HepG2 (cell line): ENCODE measurements around the gene ADAMTS4. TPM values are rescaled to one million over a fixed set of nuclear protein-coding genes. Genes with fewer than 3 reads are reported as not detected.

Experiments
- GATA4 ChIP-seq: sonication (generic); IDR thresholded peaks from 2 replicates; pipeline ENCODE4 v1.6.1; 2016; ENCODE audit warnings: antibody characterized with exemption, low read depth, borderline replicate concordance
- HOXA9 ChIP-seq: sonication (generic); formaldehyde crosslinking; IDR thresholded peaks from 2 replicates; pipeline ENCODE4 v1.8.1; 2022; ENCODE audit warnings: missing genetic modification reagents, mild to moderate bottlenecking, moderate library complexity, borderline replicate concordance
- KAT8 ChIP-seq: IDR thresholded peaks from 2 replicates; pipeline ENCODE4 v1.6.1; 2016; ENCODE audit warnings: missing genetic modification reagents, missing compliant biosample characterization
- KDM5B ChIP-seq: sonication (generic); formaldehyde crosslinking; IDR thresholded peaks from 2 replicates; pipeline ENCODE4 v1.4.0; 2020; ENCODE audit warnings: missing genetic modification reagents, mild to moderate bottlenecking, borderline replicate concordance
- KLF15 ChIP-seq: sonication (generic); formaldehyde crosslinking; IDR thresholded peaks from 2 replicates; pipeline ENCODE4 v1.8.1; 2023; ENCODE audit warnings: borderline replicate concordance, mild to moderate bottlenecking, inconsistent platforms, missing genetic modification reagents, mixed read lengths
- MIER3 ChIP-seq: IDR thresholded peaks from 2 replicates; pipeline ENCODE4 v1.6.1; 2016; ENCODE audit warnings: missing compliant biosample characterization, borderline replicate concordance
- RFX5 ChIP-seq: IDR thresholded peaks from 2 replicates; pipeline ENCODE4 v1.6.1; 2011; ENCODE audit warnings: low read depth, low read length, improper control_type of control experiment
- RNF2 ChIP-seq: fragments of 450-650 bp; conservative IDR thresholded peaks from 2 replicates; pipeline ENCODE4 v1.6.1; 2016; ENCODE audit warnings: low read depth
- SCMH1 ChIP-seq: sonication (generic); formaldehyde crosslinking; IDR thresholded peaks from 2 replicates; pipeline ENCODE4 v1.9.0; 2021; ENCODE audit warnings: missing genetic modification reagents, mild to moderate bottlenecking, borderline replicate concordance
- SNRNP70 ChIP-seq: fragments of 200-400 bp; formaldehyde crosslinking; IDR thresholded peaks from 2 replicates; pipeline ENCODE4 v1.6.1; 2017; ENCODE audit warnings: mild to moderate bottlenecking, low read depth, low read length, moderate library complexity
- ZBTB42 ChIP-seq: sonication (generic); formaldehyde crosslinking; IDR thresholded peaks from 2 replicates; pipeline ENCODE4 v1.5.0; 2020; ENCODE audit warnings: mild to moderate bottlenecking, missing genetic modification reagents
- ZEB1 ChIP-seq: IDR thresholded peaks from 2 replicates; pipeline ENCODE4 v1.6.1; 2012; ENCODE audit warnings: mild to moderate bottlenecking, low read depth, inconsistent platforms; ENCODE audit not compliant: insufficient replicate concordance
- ZKSCAN8 ChIP-seq: IDR thresholded peaks from 2 replicates; pipeline ENCODE4 v1.6.1; 2016; ENCODE audit warnings: borderline replicate concordance, missing genetic modification reagents, missing compliant biosample characterization
- ZNF224 ChIP-seq: sonication (generic); formaldehyde crosslinking; IDR thresholded peaks from 2 replicates; pipeline ENCODE4 v1.5.0; 2020; ENCODE audit warnings: mild to moderate bottlenecking, missing genetic modification reagents
- ZNF296 ChIP-seq: sonication (generic); formaldehyde crosslinking; conservative IDR thresholded peaks from 2 replicates; pipeline ENCODE4 v1.5.0; 2020; ENCODE audit warnings: mild to moderate bottlenecking, missing genetic modification reagents
- ZNF788 ChIP-seq: sonication (generic); formaldehyde crosslinking; IDR thresholded peaks from 2 replicates; pipeline ENCODE4 v1.5.0; 2020; ENCODE audit warnings: mild to moderate bottlenecking, missing genetic modification reagents, borderline replicate concordance
- polyA plus RNA-seq, 8 experiments: library from polyadenylated mRNA; depleted of rRNA in 3 of 8; stranded (reverse) in 7 of 8; unstranded in 1 of 8; fragments of >200 nt; fragmentation: Illumina TruSeq in 4 of 8; extraction: Trizol in 4 of 8; gene quantifications; 2 replicates each; pipeline versions ENCODE4 v1.2.1 to v1.2.3, GENCODE V29; 2011 to 2016; ENCODE audit warnings: low read depth in 4 of 8, missing spikeins in 1 of 8, mixed read lengths in 1 of 8; ENCODE audit not compliant: insufficient read depth in 1 of 8
- total RNA-seq, 5 experiments: library from RNA; depleted of rRNA; stranded (reverse); fragments of >200 nt; fragmentation: Illumina TruSeq; extraction: Trizol; gene quantifications; 2 replicates each; pipeline ENCODE4 v1.2.3, GENCODE V29; 2016; ENCODE audit warnings: low read depth in 1 of 5
- TF ChIP-seq, protein P1 (sequence below): sonication (generic); formaldehyde crosslinking; IDR thresholded peaks from one replicate; pipeline ENCODE4 v1.5.1; 2020; ENCODE audit warnings: mild to moderate bottlenecking, missing genetic modification reagents; ENCODE audit errors: not compliant biosample characterization
- TF ChIP-seq, protein P2 (sequence below): IDR thresholded peaks from 2 replicates; pipeline ENCODE4 v1.4.0; 2020; ENCODE audit warnings: mild to moderate bottlenecking, missing genetic modification reagents

ADAMTS4 gene
- total and polyA plus RNA-seq, 2 of the 13 experiments (the other 11 are each of a cell fraction or from before 2014, with no cell fraction given), result 0.51 to 1.7 TPM

GRCh38 chr1:161218301-161219077 lies 19.6 kb upstream of the ADAMTS4 start (continued):
- TF ChIP-seq SCMH1 (CRISPR knock-in tag), result no peak
- no peak for TF ChIP-seq ZEB1
- TF ChIP-seq, protein P1, sequence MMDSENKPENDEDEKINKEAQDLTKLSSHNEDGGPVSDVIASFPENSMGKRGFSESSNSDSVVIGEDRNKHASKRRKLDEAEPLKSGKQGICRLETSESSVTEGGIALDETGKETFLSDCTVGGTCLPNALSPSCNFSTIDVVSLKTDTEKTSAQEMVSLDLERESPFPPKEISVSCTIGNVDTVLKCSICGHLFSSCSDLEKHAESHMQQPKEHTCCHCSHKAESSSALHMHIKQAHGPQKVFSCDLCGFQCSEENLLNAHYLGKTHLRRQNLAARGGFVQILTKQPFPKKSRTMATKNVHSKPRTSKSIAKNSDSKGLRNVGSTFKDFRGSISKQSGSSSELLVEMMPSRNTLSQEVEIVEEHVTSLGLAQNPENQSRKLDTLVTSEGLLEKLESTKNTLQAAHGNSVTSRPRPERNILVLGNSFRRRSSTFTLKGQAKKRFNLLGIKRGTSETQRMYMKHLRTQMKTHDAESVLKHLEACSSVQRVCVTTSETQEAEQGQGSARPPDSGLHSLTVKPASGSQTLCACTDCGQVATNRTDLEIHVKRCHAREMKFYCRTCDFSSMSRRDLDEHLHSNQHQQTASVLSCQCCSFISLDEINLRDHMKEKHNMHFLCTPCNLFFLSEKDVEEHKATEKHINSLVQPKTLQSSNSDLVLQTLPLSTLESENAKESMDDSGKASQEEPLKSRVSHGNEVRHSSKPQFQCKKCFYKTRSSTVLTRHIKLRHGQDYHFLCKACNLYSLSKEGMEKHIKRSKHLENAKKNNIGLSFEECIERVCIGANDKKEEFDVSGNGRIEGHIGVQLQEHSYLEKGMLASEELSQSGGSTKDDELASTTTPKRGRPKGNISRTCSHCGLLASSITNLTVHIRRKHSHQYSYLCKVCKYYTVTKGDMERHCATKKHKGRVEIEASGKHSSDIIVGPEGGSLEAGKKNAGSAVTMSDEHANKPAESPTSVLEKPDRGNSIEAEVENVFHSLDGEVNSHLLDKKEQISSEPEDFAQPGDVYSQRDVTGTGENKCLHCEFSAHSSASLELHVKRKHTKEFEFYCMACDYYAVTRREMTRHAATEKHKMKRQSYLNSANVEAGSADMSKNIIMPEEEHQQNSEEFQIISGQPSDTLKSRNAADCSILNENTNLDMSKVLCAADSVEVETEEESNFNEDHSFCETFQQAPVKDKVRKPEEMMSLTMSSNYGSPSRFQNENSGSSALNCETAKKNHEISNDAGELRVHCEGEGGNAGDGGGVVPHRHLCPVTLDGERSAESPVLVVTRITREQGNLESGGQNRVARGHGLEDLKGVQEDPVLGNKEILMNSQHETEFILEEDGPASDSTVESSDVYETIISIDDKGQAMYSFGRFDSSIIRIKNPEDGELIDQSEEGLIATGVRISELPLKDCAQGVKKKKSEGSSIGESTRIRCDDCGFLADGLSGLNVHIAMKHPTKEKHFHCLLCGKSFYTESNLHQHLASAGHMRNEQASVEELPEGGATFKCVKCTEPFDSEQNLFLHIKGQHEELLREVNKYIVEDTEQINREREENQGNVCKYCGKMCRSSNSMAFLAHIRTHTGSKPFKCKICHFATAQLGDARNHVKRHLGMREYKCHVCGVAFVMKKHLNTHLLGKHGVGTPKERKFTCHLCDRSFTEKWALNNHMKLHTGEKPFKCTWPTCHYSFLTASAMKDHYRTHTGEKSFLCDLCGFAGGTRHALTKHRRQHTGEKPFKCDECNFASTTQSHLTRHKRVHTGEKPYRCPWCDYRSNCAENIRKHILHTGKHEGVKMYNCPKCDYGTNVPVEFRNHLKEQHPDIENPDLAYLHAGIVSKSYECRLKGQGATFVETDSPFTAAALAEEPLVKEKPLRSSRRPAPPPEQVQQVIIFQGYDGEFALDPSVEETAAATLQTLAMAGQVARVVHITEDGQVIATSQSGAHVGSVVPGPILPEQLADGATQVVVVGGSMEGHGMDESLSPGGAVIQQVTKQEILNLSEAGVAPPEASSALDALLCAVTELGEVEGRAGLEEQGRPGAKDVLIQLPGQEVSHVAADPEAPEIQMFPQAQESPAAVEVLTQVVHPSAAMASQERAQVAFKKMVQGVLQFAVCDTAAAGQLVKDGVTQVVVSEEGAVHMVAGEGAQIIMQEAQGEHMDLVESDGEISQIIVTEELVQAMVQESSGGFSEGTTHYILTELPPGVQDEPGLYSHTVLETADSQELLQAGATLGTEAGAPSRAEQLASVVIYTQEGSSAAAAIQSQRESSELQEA, result no peak
- TF ChIP-seq RFX5, result no peak
- TF ChIP-seq ZKSCAN8, result no peak
- no peak for TF ChIP-seq KDM5B (CRISPR knock-in tag)
- TF ChIP-seq, protein P2, sequence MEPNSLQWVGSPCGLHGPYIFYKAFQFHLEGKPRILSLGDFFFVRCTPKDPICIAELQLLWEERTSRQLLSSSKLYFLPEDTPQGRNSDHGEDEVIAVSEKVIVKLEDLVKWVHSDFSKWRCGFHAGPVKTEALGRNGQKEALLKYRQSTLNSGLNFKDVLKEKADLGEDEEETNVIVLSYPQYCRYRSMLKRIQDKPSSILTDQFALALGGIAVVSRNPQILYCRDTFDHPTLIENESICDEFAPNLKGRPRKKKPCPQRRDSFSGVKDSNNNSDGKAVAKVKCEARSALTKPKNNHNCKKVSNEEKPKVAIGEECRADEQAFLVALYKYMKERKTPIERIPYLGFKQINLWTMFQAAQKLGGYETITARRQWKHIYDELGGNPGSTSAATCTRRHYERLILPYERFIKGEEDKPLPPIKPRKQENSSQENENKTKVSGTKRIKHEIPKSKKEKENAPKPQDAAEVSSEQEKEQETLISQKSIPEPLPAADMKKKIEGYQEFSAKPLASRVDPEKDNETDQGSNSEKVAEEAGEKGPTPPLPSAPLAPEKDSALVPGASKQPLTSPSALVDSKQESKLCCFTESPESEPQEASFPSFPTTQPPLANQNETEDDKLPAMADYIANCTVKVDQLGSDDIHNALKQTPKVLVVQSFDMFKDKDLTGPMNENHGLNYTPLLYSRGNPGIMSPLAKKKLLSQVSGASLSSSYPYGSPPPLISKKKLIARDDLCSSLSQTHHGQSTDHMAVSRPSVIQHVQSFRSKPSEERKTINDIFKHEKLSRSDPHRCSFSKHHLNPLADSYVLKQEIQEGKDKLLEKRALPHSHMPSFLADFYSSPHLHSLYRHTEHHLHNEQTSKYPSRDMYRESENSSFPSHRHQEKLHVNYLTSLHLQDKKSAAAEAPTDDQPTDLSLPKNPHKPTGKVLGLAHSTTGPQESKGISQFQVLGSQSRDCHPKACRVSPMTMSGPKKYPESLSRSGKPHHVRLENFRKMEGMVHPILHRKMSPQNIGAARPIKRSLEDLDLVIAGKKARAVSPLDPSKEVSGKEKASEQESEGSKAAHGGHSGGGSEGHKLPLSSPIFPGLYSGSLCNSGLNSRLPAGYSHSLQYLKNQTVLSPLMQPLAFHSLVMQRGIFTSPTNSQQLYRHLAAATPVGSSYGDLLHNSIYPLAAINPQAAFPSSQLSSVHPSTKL (CRISPR knock-in tag), result peak; percentile 83
- no peak for TF ChIP-seq ZNF224 (CRISPR knock-in tag)
- TF ChIP-seq RNF2, result no peak
- no peak for TF ChIP-seq SNRNP70
- TF ChIP-seq KLF15 (CRISPR knock-in tag), result no peak
- TF ChIP-seq HOXA9 (CRISPR knock-in tag), result no peak
- no peak for TF ChIP-seq ZBTB42 (CRISPR knock-in tag)
- peak; percentile 88; the same call in 1 of the 2 replicates for TF ChIP-seq GATA4
- 0 out of 2 replicates have a peak, but pooled peaks have one; percentile 31 for TF ChIP-seq ZNF296 (CRISPR knock-in tag)
- peak; percentile 59; the same call in 1 of the 2 replicates for TF ChIP-seq ZNF788
- TF ChIP-seq KAT8, result no peak; the same call in 1 of the 2 replicates
- peak; percentile 50; the same call in 1 of the 2 replicates for TF ChIP-seq MIER3
